Endodermal cell (in vitro differentiated cells): ENCODE measurements around the gene SKOR1. TPM values are rescaled to one million over a fixed set of nuclear protein-coding genes. Genes with fewer than 3 reads are reported as not detected.
A peak's percentile ranks its signal among the peaks of the same experiment; 100 is the strongest.

Source experiments
- DNase-seq: peaks from one replicate; pipeline ENCODE4 v3.0.0-alpha.2; 2017
- H3K27ac ChIP-seq: 2 replicates; pipeline ENCODE4 v1.5.1; 2013; ENCODE audit warnings: mild to moderate bottlenecking, low read depth, low read length, moderate library complexity
- H3K27me3 ChIP-seq: 2 replicates; pipeline ENCODE4 v1.6.1; 2013; ENCODE audit warnings: mild to moderate bottlenecking, low read length, moderate library complexity; ENCODE audit not compliant: insufficient read depth, control insufficient read depth, poor library complexity, severe bottlenecking
- H3K36me3 ChIP-seq: 2 replicates; pipeline ENCODE4 v1.7.0; 2013; ENCODE audit warnings: mild to moderate bottlenecking, low read length, moderate library complexity; ENCODE audit not compliant: control insufficient read depth, insufficient read depth
- H3K4me1 ChIP-seq: one replicate; pipeline ENCODE4 v1.7.0; 2013; ENCODE audit warnings: low read length; ENCODE audit not compliant: control insufficient read depth, insufficient read depth
- H3K4me3 ChIP-seq: 2 replicates; pipeline ENCODE4 v1.5.1; 2013; ENCODE audit warnings: mild to moderate bottlenecking, low read length, moderate library complexity
- H3K9ac ChIP-seq: 2 replicates; pipeline ENCODE4 v1.6.1; 2013; ENCODE audit warnings: mild to moderate bottlenecking, low read length, moderate library complexity; ENCODE audit not compliant: poor library complexity, severe bottlenecking; ENCODE audit errors: extremely low read depth
- H3K9me3 ChIP-seq: 2 replicates; pipeline ENCODE4 v1.6.1; 2013; ENCODE audit warnings: mild to moderate bottlenecking, low read length, moderate library complexity; ENCODE audit not compliant: control insufficient read depth
- H3K27ac Mint-ChIP-seq: 2 replicates; pipeline ENCODE4 v1.8.0; 2020; ENCODE audit warnings: mixed read lengths
- H3K27me3 Mint-ChIP-seq: 2 replicates; pipeline ENCODE4 v1.8.0; 2021; ENCODE audit warnings: mild to moderate bottlenecking, mixed read lengths; ENCODE audit not compliant: insufficient read depth
- H3K36me3 Mint-ChIP-seq: 2 replicates; pipeline ENCODE4 v1.8.0; 2020; ENCODE audit warnings: low read depth, mixed read lengths
- H3K4me1 Mint-ChIP-seq: 2 replicates; pipeline ENCODE4 v1.8.0; 2020; ENCODE audit warnings: mixed read lengths
- H3K4me3 Mint-ChIP-seq: 2 replicates; pipeline ENCODE4 v1.8.0; 2020; ENCODE audit warnings: mild to moderate bottlenecking, moderate library complexity, mixed read lengths
- H3K9me3 Mint-ChIP-seq: 2 replicates; pipeline ENCODE4 v1.8.0; 2020; ENCODE audit warnings: mild to moderate bottlenecking, mixed read lengths
- WGBS, 2 experiments: methylation state at CpG; one replicate each; pipeline versions ENCODE4 v1.1.5 to v1.1.7; 2013; ENCODE audit warnings: missing lambda C conversion rate in 2 of 2, mixed read lengths in 1 of 2; ENCODE audit not compliant: insufficient coverage in 1 of 2, insufficient read length in 1 of 2; 5-methylcytosine and 5-hydroxymethylcytosine counted together
- total RNA-seq, 2 donors: library from RNA; stranded (reverse); fragmentation: NEBNext Ultra II Directional in 1 of 2; extraction: Animal tissue kit (Norgen Biotek cat#: 25700) in 1 of 2; gene quantifications; 2 replicates in 1 of 2; 3 replicates in 1 of 2; pipeline ENCODE4 v1.2.1, GENCODE V29; 2021
- TF ChIP-seq, protein P1 (sequence below): fragments of 200-600 bp; sonication (generic); conservative IDR thresholded peaks from 2 replicates; pipeline ENCODE4 v1.5.0; 2021; ENCODE audit warnings: antibody characterized with exemption, mild to moderate bottlenecking

The SKOR1 gene
- total RNA-seq, 2 donors from 2014 or later = 0.37 to 0.51 TPM

DNA sequence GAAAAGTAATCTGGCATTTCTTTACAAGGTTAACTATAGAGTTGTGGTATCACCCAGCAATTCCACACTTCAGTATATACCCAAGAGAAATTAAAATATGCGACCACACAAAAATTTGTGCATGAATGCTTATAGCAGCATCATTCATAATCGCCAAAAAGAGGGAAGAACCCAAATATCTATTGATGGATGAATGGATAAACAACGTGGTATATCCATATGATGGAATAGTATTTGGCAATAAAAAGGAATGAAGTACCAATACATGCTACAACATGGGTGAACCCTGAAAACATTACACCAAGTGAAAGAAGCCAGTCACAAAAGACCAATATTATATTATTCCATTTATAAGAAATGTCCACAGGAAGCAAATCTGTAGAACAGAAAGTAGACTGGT lies 8.6 kb upstream of the SKOR1 start:
- H3K27me3 Mint-ChIP-seq = peaks cover 82% of the 10 kb centered on the region
- peaks cover under 1% of the 10 kb centered on the region for H3K4me1 Mint-ChIP-seq
- H3K4me1 ChIP-seq = no peaks in the 10 kb centered on the region
- peaks cover 14% of the 10 kb centered on the region for H3K9me3 Mint-ChIP-seq
- H3K27me3 ChIP-seq = peaks cover 90% of the 10 kb centered on the region
- H3K36me3 ChIP-seq = no peaks in the 10 kb centered on the region
- peaks cover 3% of the 10 kb centered on the region for H3K36me3 Mint-ChIP-seq
- H3K9me3 ChIP-seq = peaks cover 6% of the 10 kb centered on the region
- H3K27ac Mint-ChIP-seq = no peak overlapping the region
- H3K4me3 ChIP-seq = no peak overlapping the region
- no peak for DNase-seq
- H3K4me3 Mint-ChIP-seq = no peak overlapping the region
- 76 to 97% methylated on average over 2 to 3 of the region's 3 CpGs for WGBS, 2 experiments
- H3K9ac ChIP-seq = no peak overlapping the region
- TF ChIP-seq, protein P1, sequence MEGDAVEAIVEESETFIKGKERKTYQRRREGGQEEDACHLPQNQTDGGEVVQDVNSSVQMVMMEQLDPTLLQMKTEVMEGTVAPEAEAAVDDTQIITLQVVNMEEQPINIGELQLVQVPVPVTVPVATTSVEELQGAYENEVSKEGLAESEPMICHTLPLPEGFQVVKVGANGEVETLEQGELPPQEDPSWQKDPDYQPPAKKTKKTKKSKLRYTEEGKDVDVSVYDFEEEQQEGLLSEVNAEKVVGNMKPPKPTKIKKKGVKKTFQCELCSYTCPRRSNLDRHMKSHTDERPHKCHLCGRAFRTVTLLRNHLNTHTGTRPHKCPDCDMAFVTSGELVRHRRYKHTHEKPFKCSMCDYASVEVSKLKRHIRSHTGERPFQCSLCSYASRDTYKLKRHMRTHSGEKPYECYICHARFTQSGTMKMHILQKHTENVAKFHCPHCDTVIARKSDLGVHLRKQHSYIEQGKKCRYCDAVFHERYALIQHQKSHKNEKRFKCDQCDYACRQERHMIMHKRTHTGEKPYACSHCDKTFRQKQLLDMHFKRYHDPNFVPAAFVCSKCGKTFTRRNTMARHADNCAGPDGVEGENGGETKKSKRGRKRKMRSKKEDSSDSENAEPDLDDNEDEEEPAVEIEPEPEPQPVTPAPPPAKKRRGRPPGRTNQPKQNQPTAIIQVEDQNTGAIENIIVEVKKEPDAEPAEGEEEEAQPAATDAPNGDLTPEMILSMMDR = no peak
- no peak overlapping the region for H3K27ac ChIP-seq

DNA sequence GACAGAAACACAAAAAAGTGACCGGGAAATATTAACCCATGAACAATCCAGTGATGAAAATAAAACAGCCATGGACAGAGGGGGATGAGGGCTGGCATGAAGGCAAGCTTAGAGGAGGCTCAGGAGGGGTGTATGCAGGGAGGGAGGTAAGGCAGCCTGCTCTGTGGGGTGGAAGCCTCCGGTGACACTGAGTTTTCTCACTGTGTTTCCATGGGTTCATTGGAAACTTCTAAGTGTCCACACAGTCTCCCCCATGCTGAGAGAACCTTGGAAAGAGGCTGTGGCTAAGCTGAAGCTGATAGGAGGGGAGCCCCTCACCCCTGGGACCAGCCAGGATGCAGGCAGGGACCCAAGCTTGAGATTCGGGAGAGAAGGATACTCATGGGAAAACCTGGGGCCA lies 6.8 kb upstream of the SKOR1 start:
- H3K4me3 Mint-ChIP-seq = no peak overlapping the region
- peaks cover 92% of the 10 kb centered on the region for H3K27me3 ChIP-seq
- H3K27me3 Mint-ChIP-seq = peaks cover 78% of the 10 kb centered on the region
- H3K9me3 ChIP-seq = peaks cover 6% of the 10 kb centered on the region
- peaks cover under 1% of the 10 kb centered on the region for H3K4me1 ChIP-seq
- WGBS, 2 experiments = 85 to 89% methylated on average over 1 to 3 of the region's 3 CpGs
- no peak overlapping the region for H3K9ac ChIP-seq
- H3K36me3 Mint-ChIP-seq = peaks cover 3% of the 10 kb centered on the region
- DNase-seq = peak; percentile 19
- H3K4me1 Mint-ChIP-seq = peaks cover 6% of the 10 kb centered on the region
- H3K4me3 ChIP-seq = no peak overlapping the region
- TF ChIP-seq, protein P1 = no peak
- no peak overlapping the region for H3K27ac Mint-ChIP-seq
- no peak overlapping the region for H3K27ac ChIP-seq
- no peaks in the 10 kb centered on the region for H3K36me3 ChIP-seq
- peaks cover 14% of the 10 kb centered on the region for H3K9me3 Mint-ChIP-seq

DNA sequence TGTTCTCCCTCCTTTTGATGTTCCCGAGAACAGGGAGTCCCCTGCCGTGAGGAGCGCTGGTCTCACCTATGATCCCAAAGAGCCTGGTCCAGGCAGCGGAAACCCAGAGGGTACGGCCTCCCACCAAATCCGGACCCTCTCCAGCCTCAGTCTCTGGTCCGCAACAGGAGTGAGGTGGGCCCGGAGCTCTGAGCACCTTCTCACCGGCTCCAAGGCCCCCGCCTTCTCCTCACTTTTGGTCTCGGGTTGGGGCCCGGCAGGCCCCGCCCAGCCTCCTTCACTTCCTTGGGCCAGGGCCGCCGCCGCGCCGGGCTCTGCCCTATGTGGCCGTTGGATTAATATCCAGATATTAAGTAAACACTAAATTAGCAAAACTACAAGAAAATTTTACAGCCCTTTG lies 5.7 kb upstream of the SKOR1 start:
- peaks cover 15% of the 10 kb centered on the region for H3K4me1 Mint-ChIP-seq
- no peaks in the 10 kb centered on the region for H3K36me3 ChIP-seq
- peaks cover 3% of the 10 kb centered on the region for H3K36me3 Mint-ChIP-seq
- TF ChIP-seq, protein P1 = no peak
- H3K27ac Mint-ChIP-seq = no peak overlapping the region
- peak; percentile 49 for DNase-seq
- H3K9ac ChIP-seq = no peak overlapping the region
- H3K4me3 Mint-ChIP-seq = no peak overlapping the region
- H3K9me3 Mint-ChIP-seq = peaks cover 14% of the 10 kb centered on the region
- H3K27me3 ChIP-seq = peaks cover 99% of the 10 kb centered on the region
- peaks cover 89% of the 10 kb centered on the region for H3K27me3 Mint-ChIP-seq
- H3K27ac ChIP-seq = no peak overlapping the region
- peaks cover 6% of the 10 kb centered on the region for H3K9me3 ChIP-seq
- no peak overlapping the region for H3K4me3 ChIP-seq
- WGBS, 2 experiments = 29 to 49% methylated on average over 8 to 19 of the region's 19 CpGs
- peaks cover 5% of the 10 kb centered on the region for H3K4me1 ChIP-seq
